CD4-positive, alpha-beta T cell treated with Interleukin-15 for 4 hours (primary cell): ENCODE measurements around the gene CYB5R3.

Experiments used
- DNase-seq: peaks from one replicate; pipeline ENCODE4 v3.0.0-alpha.2; 2020; ENCODE audit warnings: low spot score

The CYB5R3 gene

GRCh38 chr22:42645341-42645937, 3.8 kb downstream of the CYB5R3 start:
- no peak for DNase-seq

- no peak for DNase-seq
Measured at GRCh38 chr22:42644422-42645340, 4.5 kb downstream of the CYB5R3 start.

- DNase-seq: no peak
Measured at GRCh38 chr22:42643634-42644421, 5.4 kb downstream of the CYB5R3 start.

GRCh38 chr22:42642806-42643633, 6.2 kb downstream of the CYB5R3 start:
- no peak for DNase-seq

GRCh38 chr22:42641801-42642413, 7.3 kb downstream of the CYB5R3 start:
- DNase-seq: no peak

- DNase-seq: no peak
Measured at GRCh38 chr22:42639541-42640241, 9.5 kb downstream of the CYB5R3 start.

GRCh38 chr22:42637555-42637954, 11.6 kb downstream of the CYB5R3 start:
- DNase-seq: no peak

GRCh38 chr22:42636506-42636905, 12.7 kb downstream of the CYB5R3 start:
- no peak for DNase-seq

- no peak for DNase-seq
Measured at GRCh38 chr22:42635531-42635930, 13.7 kb downstream of the CYB5R3 start.

GRCh38 chr22:42633013-42633412, 16.2 kb downstream of the CYB5R3 start:
- DNase-seq: no peak

- no peak for DNase-seq
Measured at GRCh38 chr22:42632096-42632495, 17.1 kb downstream of the CYB5R3 start.

GRCh38 chr22:42630901-42631602, 18.1 kb downstream of the CYB5R3 start:
- no peak for DNase-seq

GRCh38 chr22:42630211-42630610, 19.0 kb downstream of the CYB5R3 start:
- DNase-seq: no peak

- no peak for DNase-seq
Measured at GRCh38 chr22:42627981-42628380, 21.2 kb downstream of the CYB5R3 start.

GRCh38 chr22:42626951-42627625, 22.1 kb downstream of the CYB5R3 start:
- no peak for DNase-seq

GRCh38 chr22:42626431-42626830, 22.8 kb downstream of the CYB5R3 start:
- no peak for DNase-seq

GRCh38 chr22:42625416-42625815, 23.8 kb downstream of the CYB5R3 start:
- no peak for DNase-seq

GRCh38 chr22:42624551-42625106, 24.6 kb downstream of the CYB5R3 start:
- DNase-seq: no peak
